Breast epithelium (tissue), 4 donors: ENCODE data around the gene ACOT13. TPM values are rescaled to one million over a fixed set of nuclear protein-coding genes. Genes with fewer than 3 reads are reported as not detected.
"Not testable (repeated sequence)": the region's sequence is repeated elsewhere in the genome, so short reads cannot be mapped to it uniquely, and the experiment has no call there.

ENCODE experiments used
- DNase-seq, 2 donors: peaks; one replicate each; pipeline ENCODE4 v3.0.0-alpha.2; 2019; ENCODE audit warnings: low spot score in 2 of 2
- H3K27ac ChIP-seq, 2 donors: fragments of 200-600 bp; sonication (generic) in 1 of 2; one replicate each; pipeline ENCODE4 v1.5.1; 2016 to 2019; ENCODE audit warnings: mild to moderate bottlenecking in 1 of 2
- H3K27me3 ChIP-seq, 2 donors: fragments of 200-600 bp; sonication (generic) in 1 of 2; one replicate each; pipeline versions ENCODE4 v1.5.1 to v1.6.0; 2017 to 2019; ENCODE audit warnings: control low read depth in 1 of 2, mild to moderate bottlenecking in 1 of 2
- H3K36me3 ChIP-seq: fragments of 200-600 bp; one replicate; pipeline ENCODE4 v1.5.1; 2019
- H3K4me1 ChIP-seq, 2 donors: fragments of 200-600 bp; sonication (generic); one replicate each; pipeline ENCODE4 v1.5.1; 2016 to 2019; ENCODE audit warnings: control low read depth in 1 of 2
- H3K4me3 ChIP-seq, 3 donors: fragments of 200-600 bp; sonication (generic); 1 replicate in 2 of 3; 2 replicates in 1 of 3; pipeline ENCODE4 v1.5.1; 2016 to 2019; ENCODE audit warnings: mild to moderate bottlenecking in 3 of 3, moderate library complexity in 2 of 3
- H3K9me3 ChIP-seq, 2 donors: fragments of 200-600 bp; sonication (generic) in 1 of 2; one replicate each; pipeline ENCODE4 v1.5.1; 2016 to 2019; ENCODE audit warnings: control low read depth in 1 of 2
- CTCF ChIP-seq, 3 donors: fragments of 450-650 bp; IDR thresholded peaks; one replicate each; pipeline ENCODE4 v1.5.1; 2016 to 2017; ENCODE audit warnings: antibody characterized with exemption in 3 of 3, mild to moderate bottlenecking in 3 of 3, moderate library complexity in 3 of 3
- POLR2A ChIP-seq: fragments of 450-650 bp; IDR thresholded peaks from one replicate; pipeline ENCODE4 v1.6.1; 2016; ENCODE audit warnings: antibody characterized with exemption, mild to moderate bottlenecking, moderate library complexity
- POLR2AphosphoS5 ChIP-seq, 3 donors: sonication (generic); formaldehyde crosslinking; IDR thresholded peaks; one replicate each; pipeline ENCODE4 v1.6.1; 2017; ENCODE audit warnings: antibody characterized with exemption in 3 of 3
- intact Hi-C: fragments of 100-400 bp; cut with DNase I; formaldehyde crosslinking; loops from one replicate; pipeline ENCODE4 v1.15.1; 2023; ENCODE audit warnings: low total_unique reads
- total RNA-seq, 3 donors: library from RNA; depleted of rRNA; stranded (reverse); fragments of >200 nt; gene quantifications; one replicate each; pipeline ENCODE4 v1.1.0, GENCODE V29; 2016

ACOT13 gene
- total RNA-seq, 3 donors from 2014 or later: 6.3 to 12.0 (median 8.2) TPM

- H3K4me3 ChIP-seq, H3K4me1 ChIP-seq, H3K27me3 ChIP-seq, H3K36me3 ChIP-seq, H3K27ac ChIP-seq, DNase-seq, H3K9me3 ChIP-seq, intact Hi-C loops: not testable (repeated sequence)
- peak in 2 of 3 donors; percentile 52 to 67 for TF ChIP-seq CTCF (IDR thresholded peaks at IDR 0.05)
Observed at GRCh38 chr6:24695635-24696034, 28.8 kb downstream of the ACOT13 start.

- no peaks in the 10 kb centered on the region for H3K36me3 ChIP-seq
- no peak for DNase-seq
- intact Hi-C loops: no loop called here
Observed at GRCh38 chr6:24696097-24696496, 29.2 kb downstream of the ACOT13 start.

GRCh38 chr6:24699521-24700359 lies 32.9 kb downstream of the ACOT13 start:
- no peak for TF ChIP-seq POLR2A
- TF ChIP-seq CTCF (IDR thresholded peaks at IDR 0.05): no peak
- no peak for TF ChIP-seq POLR2AphosphoS5 (IDR thresholded peaks at IDR 0.05)
- peaks cover 7% of the 10 kb centered on the region for H3K36me3 ChIP-seq
- no peaks in the 10 kb centered on the region for H3K9me3 ChIP-seq
- no peaks in the 10 kb centered on the region for H3K4me1 ChIP-seq
- DNase-seq: no peak
- H3K27me3 ChIP-seq: no peaks in the 10 kb centered on the region
- H3K4me3 ChIP-seq: no peak overlapping the region
- peak overlapping the region in 1 of 2 donors; percentile 19 for H3K27ac ChIP-seq
- intact Hi-C loops: no loop called here

More at GRCh38 chr6:24696097-24696496, 29.2 kb downstream of the ACOT13 start:
- TF ChIP-seq POLR2A (no peak), POLR2AphosphoS5 (IDR thresholded peaks at IDR 0.05) (no peak), CTCF (IDR thresholded peaks at IDR 0.05) (no peak)
- Histone ChIP-seq H3K9me3 (no peaks in the 10 kb centered on the region), H3K4me3 (no peak overlapping the region), H3K4me1 (no peaks in the 10 kb centered on the region), H3K27me3 (no peaks in the 10 kb centered on the region), H3K27ac (no peak overlapping the region)

- H3K27me3 ChIP-seq: no peaks in the 10 kb centered on the region
- no peak overlapping the region for H3K27ac ChIP-seq
- TF ChIP-seq POLR2AphosphoS5 (IDR thresholded peaks at IDR 0.05) (no peak), POLR2A (no peak), CTCF (IDR thresholded peaks at IDR 0.05) (no peak)
- no peaks in the 10 kb centered on the region for H3K9me3 ChIP-seq
- H3K36me3 ChIP-seq: peaks cover 8% of the 10 kb centered on the region
- no peak for DNase-seq
- H3K4me1 ChIP-seq: no peaks in the 10 kb centered on the region
- no peak overlapping the region for H3K4me3 ChIP-seq
- intact Hi-C loops: no loop called here
Observed at GRCh38 chr6:24702720-24703282, 35.9 kb downstream of the ACOT13 start.

GRCh38 chr6:24704468-24704867 lies 37.6 kb downstream of the ACOT13 start:
- TF ChIP-seq POLR2A: no peak
- no peak for TF ChIP-seq POLR2AphosphoS5 (IDR thresholded peaks at IDR 0.05)
- no peak for TF ChIP-seq CTCF (IDR thresholded peaks at IDR 0.05)
- H3K27ac ChIP-seq: peak overlapping the region in 1 of 2 donors; percentile 14
- no peaks in the 10 kb centered on the region for H3K4me1 ChIP-seq
- no peak for DNase-seq
- H3K4me3 ChIP-seq: no peak overlapping the region
- intact Hi-C loops: no loop called here
- no peaks in the 10 kb centered on the region for H3K27me3 ChIP-seq
- peaks cover 8% of the 10 kb centered on the region for H3K36me3 ChIP-seq
- H3K9me3 ChIP-seq: no peaks in the 10 kb centered on the region
